ENCODE results near the gene TMEM108.

The TMEM108 gene

DNA sequence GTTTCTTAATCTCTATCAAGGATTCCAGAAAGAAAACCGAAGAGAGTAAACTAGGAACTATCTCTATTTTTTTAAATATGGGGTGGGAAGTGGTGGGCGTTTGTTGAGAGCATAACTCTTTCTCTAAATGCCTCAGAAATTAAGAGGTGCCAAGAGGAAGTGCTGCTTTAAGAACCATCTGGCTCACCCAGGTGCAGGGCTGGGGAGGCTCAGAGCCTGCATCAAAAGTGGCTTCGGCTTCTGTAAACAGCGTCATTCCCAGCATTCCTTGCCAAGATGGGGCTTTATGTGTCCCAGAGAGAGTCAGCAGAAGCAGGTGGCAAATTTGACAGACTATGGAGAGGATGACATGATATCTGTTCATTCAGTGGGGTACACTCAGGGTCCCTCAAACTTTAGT lies 238.4 kb downstream of the TMEM108 start:
- Histone ChIP-seq H3K36me3 (ENCODE audit: control insufficient read depth, insufficient read depth, low read length) (no peaks in the 10 kb centered on the region), H3K4me3 (ENCODE audit: low read depth, low read length) (no peak overlapping the region), H3K9ac (ENCODE audit: low read length) (no peak overlapping the region), H3K27ac (ENCODE audit: low read depth, low read length) (no peak overlapping the region), H3K9me3 (ENCODE audit: control insufficient read depth, insufficient read depth, low read depth, low read length) (no peaks in the 10 kb centered on the region), H3K27me3 (ENCODE audit: control insufficient read depth, insufficient read depth, low read length) (no peaks in the 10 kb centered on the region), H3K4me1 (ENCODE audit: control insufficient read depth, insufficient read depth, low read length) (peaks cover 4% of the 10 kb centered on the region; the same call in 1 of the 2 replicates)

GRCh38 chr3:133277813-133278212 lies 239.6 kb downstream of the TMEM108 start:
- Histone ChIP-seq H3K9me3 (ENCODE audit: control insufficient read depth, insufficient read depth, low read depth, low read length) (no peaks in the 10 kb centered on the region), H3K36me3 (ENCODE audit: control insufficient read depth, insufficient read depth, low read length) (no peaks in the 10 kb centered on the region), H3K9ac (ENCODE audit: low read length) (no peak overlapping the region), H3K27me3 (ENCODE audit: control insufficient read depth, insufficient read depth, low read length) (no peaks in the 10 kb centered on the region), H3K4me3 (ENCODE audit: low read depth, low read length) (no peak overlapping the region), H3K27ac (ENCODE audit: low read depth, low read length) (no peak overlapping the region), H3K4me1 (ENCODE audit: control insufficient read depth, insufficient read depth, low read length) (no peaks in the 10 kb centered on the region)

DNA sequence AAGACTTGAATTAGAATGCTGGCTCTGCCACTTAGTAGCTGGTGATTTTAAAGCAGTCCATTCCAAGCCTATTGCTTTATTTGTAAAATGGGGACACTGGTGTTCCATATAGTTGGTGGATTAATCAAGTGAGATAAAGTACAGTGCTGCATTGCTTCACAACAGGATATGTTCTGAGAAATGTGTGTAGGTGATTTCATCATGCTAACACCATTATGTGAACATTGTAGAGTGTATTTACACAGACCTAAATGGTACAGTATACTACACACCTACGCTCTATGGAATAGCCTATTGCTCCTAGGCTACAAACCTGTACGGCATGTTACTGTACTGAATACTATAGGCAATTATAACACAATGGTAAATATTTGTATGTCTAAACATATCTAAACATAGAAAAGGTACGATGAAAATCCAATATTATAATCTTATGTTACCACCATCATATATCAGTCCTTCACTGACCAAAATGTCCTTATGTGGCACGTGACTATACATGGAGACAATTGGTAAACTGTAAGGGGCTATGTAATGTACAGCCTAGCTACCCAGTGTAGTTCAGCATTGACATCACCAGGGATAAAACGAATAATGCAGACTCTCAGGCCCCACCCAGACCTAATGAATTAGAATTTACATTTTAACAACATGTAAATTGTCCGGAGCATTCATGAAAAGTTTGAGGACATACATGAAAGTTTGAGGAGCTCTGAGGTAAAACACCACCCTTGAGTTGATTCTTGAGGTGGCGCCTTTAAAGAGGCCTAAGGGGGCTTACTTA lies 240.3 kb downstream of the TMEM108 start:
- H3K36me3 ChIP-seq (ENCODE audit: control insufficient read depth, insufficient read depth, low read length): no peaks in the 10 kb centered on the region
- no peaks in the 10 kb centered on the region for H3K27me3 ChIP-seq (ENCODE audit: control insufficient read depth, insufficient read depth, low read length)
- H3K9me3 ChIP-seq (ENCODE audit: control insufficient read depth, insufficient read depth, low read depth, low read length): no peaks in the 10 kb centered on the region
- H3K4me3 ChIP-seq (ENCODE audit: low read depth, low read length): no peak overlapping the region
- no peak overlapping the region for H3K9ac ChIP-seq (ENCODE audit: low read length)
- no peaks in the 10 kb centered on the region for H3K4me1 ChIP-seq (ENCODE audit: control insufficient read depth, insufficient read depth, low read length)
- H3K27ac ChIP-seq (ENCODE audit: low read depth, low read length): no peak overlapping the region

DNA sequence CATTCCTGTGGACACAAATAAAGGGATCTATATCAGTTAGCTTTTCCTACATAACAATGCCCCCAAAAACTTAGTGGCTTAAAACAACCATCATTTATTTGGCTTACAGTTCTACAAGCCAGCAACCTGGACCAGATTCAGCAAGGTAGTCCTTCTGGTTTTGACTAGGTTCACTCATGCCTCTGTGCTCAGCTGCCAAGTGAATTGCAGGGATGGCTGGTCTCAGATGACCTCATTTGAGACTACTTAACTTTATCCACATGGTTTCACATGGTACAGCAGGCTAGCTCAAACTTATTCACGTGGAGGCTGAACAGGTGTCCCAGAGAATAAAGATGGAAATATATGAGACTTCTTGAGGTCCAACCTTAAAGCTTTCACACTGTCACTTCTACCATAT lies 242.4 kb downstream of the TMEM108 start:
- no peak overlapping the region for H3K9ac ChIP-seq (ENCODE audit: low read length)
- H3K9me3 ChIP-seq (ENCODE audit: control insufficient read depth, insufficient read depth, low read depth, low read length): no peaks in the 10 kb centered on the region
- no peaks in the 10 kb centered on the region for H3K27me3 ChIP-seq (ENCODE audit: control insufficient read depth, insufficient read depth, low read length)
- no peaks in the 10 kb centered on the region for H3K36me3 ChIP-seq (ENCODE audit: control insufficient read depth, insufficient read depth, low read length)
- H3K4me1 ChIP-seq (ENCODE audit: control insufficient read depth, insufficient read depth, low read length): peaks cover 9% of the 10 kb centered on the region
- no peak overlapping the region for H3K27ac ChIP-seq (ENCODE audit: low read depth, low read length)
- H3K4me3 ChIP-seq (ENCODE audit: low read depth, low read length): no peak overlapping the region

DNA sequence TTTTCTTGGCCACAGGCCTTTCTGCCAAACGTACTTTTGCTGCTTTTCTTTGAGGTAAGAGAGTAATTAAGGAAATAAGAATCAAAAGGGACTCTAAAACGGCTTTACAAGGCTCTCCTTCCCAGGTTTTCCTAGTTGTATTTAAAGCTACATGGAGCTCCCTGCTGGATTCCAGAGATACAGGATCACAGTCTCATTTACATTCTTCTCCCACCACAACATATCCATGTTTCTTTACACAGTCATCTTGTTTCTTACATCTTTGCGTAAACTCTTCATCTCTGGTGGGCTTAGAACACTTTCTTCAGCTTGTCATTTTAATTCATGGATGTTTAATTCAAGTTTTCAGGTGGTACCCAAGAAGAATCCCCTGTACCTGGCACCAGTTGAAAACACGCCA lies 244.0 kb downstream of the TMEM108 start:
- no peak overlapping the region for H3K27ac ChIP-seq (ENCODE audit: low read depth, low read length)
- peaks cover 9% of the 10 kb centered on the region for H3K4me1 ChIP-seq (ENCODE audit: control insufficient read depth, insufficient read depth, low read length)
- H3K36me3 ChIP-seq (ENCODE audit: control insufficient read depth, insufficient read depth, low read length): no peaks in the 10 kb centered on the region
- no peaks in the 10 kb centered on the region for H3K27me3 ChIP-seq (ENCODE audit: control insufficient read depth, insufficient read depth, low read length)
- no peak overlapping the region for H3K9ac ChIP-seq (ENCODE audit: low read length)
- H3K4me3 ChIP-seq (ENCODE audit: low read depth, low read length): no peak overlapping the region
- no peaks in the 10 kb centered on the region for H3K9me3 ChIP-seq (ENCODE audit: control insufficient read depth, insufficient read depth, low read depth, low read length)

DNA sequence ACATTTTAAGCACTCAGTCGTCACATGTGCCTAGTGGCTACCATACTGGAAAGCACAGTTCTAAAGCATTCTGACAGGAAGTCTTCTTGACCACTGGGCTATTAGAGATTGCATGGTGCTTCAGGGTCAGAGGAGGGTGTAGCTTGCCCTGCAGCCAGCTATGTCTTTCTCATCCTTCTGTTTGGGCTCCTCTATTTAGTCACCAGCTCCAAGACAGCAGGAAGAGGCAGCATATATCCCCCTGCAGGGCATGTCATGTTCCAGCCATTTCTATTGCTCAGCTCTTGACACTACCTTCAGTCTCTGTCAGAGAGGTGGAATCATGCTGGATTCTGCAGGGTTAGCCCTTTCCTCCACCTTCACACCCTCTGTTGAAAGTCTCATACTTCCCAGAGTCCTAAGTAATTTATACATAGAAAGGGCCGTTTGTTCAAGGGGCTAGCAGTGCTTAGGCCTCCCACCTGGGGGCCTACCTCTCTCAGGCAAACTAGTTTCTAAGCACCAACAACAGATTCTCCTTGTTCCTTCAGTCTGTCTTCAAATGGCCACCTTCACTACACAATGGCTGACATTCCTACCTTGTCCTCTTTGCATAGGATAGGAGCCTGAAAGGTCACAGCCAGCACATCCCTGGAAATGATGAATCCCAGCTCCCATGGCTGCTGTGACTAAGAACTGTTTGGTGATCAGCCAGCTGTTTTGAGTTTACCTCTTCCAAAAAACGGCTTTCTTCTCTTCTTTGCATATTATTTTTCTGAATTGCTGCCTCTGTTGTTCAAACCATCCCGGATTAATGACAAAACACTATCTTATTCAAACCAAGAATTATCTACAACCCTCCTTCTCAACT lies 246.0 kb downstream of the TMEM108 start:
- H3K9ac ChIP-seq (ENCODE audit: low read length): no peak overlapping the region
- no peaks in the 10 kb centered on the region for H3K36me3 ChIP-seq (ENCODE audit: control insufficient read depth, insufficient read depth, low read length)
- H3K27me3 ChIP-seq (ENCODE audit: control insufficient read depth, insufficient read depth, low read length): no peaks in the 10 kb centered on the region
- no peak overlapping the region for H3K4me3 ChIP-seq (ENCODE audit: low read depth, low read length)
- H3K9me3 ChIP-seq (ENCODE audit: control insufficient read depth, insufficient read depth, low read depth, low read length): no peaks in the 10 kb centered on the region
- H3K4me1 ChIP-seq (ENCODE audit: control insufficient read depth, insufficient read depth, low read length): peaks cover 9% of the 10 kb centered on the region
- no peak overlapping the region for H3K27ac ChIP-seq (ENCODE audit: low read depth, low read length)

DNA sequence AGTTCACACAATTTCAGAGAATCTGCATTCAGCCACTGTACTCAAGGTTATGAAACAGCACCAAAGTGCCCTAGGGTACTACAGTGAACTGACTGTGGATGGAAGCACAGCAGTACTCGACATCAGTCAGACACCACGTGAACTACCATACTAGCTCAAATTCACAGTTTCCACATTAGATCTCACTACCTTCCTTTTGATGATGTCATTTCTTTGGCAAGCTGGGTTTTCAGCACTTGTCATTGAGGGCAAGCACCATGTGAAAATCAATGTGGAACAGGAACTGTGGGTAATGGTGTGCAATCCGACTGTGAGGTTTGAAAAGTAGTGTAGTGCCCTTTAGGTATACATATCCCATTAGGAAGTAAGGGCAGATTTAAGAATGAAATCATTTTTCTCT lies 251.1 kb downstream of the TMEM108 start:
- Histone ChIP-seq H3K4me3 (ENCODE audit: low read depth, low read length) (no peak overlapping the region), H3K36me3 (ENCODE audit: control insufficient read depth, insufficient read depth, low read length) (no peaks in the 10 kb centered on the region), H3K9me3 (ENCODE audit: control insufficient read depth, insufficient read depth, low read depth, low read length) (no peaks in the 10 kb centered on the region), H3K9ac (ENCODE audit: low read length) (no peak overlapping the region), H3K27me3 (ENCODE audit: control insufficient read depth, insufficient read depth, low read length) (no peaks in the 10 kb centered on the region), H3K4me1 (ENCODE audit: control insufficient read depth, insufficient read depth, low read length) (peaks cover 4% of the 10 kb centered on the region), H3K27ac (ENCODE audit: low read depth, low read length) (no peak overlapping the region)

GRCh38 chr3:133292296-133292695 lies 254.1 kb downstream of the TMEM108 start:
- no peak overlapping the region for H3K4me3 ChIP-seq (ENCODE audit: low read depth, low read length)
- peaks cover 7% of the 10 kb centered on the region for H3K4me1 ChIP-seq (ENCODE audit: control insufficient read depth, insufficient read depth, low read length)
- H3K9me3 ChIP-seq (ENCODE audit: control insufficient read depth, insufficient read depth, low read depth, low read length): no peaks in the 10 kb centered on the region
- H3K9ac ChIP-seq (ENCODE audit: low read length): no peak overlapping the region
- no peak overlapping the region for H3K27ac ChIP-seq (ENCODE audit: low read depth, low read length)
- H3K27me3 ChIP-seq (ENCODE audit: control insufficient read depth, insufficient read depth, low read length): no peaks in the 10 kb centered on the region
- no peaks in the 10 kb centered on the region for H3K36me3 ChIP-seq (ENCODE audit: control insufficient read depth, insufficient read depth, low read length)

DNA sequence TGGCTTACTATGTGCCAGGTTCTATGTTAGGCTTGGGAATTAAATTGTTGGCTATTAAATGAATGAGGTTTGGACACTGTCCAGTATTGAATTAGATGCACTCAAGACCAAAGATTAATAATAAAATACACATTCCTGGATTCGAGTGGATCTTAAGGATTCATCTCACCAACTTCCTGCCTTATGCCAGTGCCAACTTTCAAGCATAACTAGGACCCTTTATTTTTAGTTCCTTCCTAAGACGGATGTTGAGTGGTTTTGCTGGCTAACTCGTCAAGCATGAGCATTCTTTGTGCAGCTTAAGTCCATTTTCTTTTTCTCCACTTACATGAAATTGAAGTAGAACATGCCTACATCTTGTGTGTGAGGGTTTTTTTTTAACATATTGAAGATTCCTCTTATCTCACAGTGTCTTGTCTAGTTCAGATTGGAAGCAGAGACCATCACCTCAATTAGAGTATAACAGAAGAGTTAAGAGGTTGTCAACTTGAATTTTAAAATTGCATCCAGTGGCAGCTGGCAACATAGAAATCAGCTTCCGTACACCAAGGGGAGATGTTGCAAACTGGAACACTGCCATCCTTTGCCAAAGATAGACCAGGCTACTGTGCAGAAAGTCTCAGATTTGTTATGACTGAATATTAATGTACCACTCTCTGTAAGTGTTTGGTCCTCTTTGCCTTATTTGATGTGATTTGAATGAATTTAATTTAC lies 255.4 kb downstream of the TMEM108 start:
- no peak overlapping the region for H3K27ac ChIP-seq (ENCODE audit: low read depth, low read length)
- no peaks in the 10 kb centered on the region for H3K27me3 ChIP-seq (ENCODE audit: control insufficient read depth, insufficient read depth, low read length)
- no peaks in the 10 kb centered on the region for H3K9me3 ChIP-seq (ENCODE audit: control insufficient read depth, insufficient read depth, low read depth, low read length)
- H3K4me1 ChIP-seq (ENCODE audit: control insufficient read depth, insufficient read depth, low read length): peaks cover 7% of the 10 kb centered on the region
- no peak overlapping the region for H3K9ac ChIP-seq (ENCODE audit: low read length)
- H3K4me3 ChIP-seq (ENCODE audit: low read depth, low read length): no peak overlapping the region
- H3K36me3 ChIP-seq (ENCODE audit: control insufficient read depth, insufficient read depth, low read length): no peaks in the 10 kb centered on the region

GRCh38 chr3:133294253-133294652 lies 256.1 kb downstream of the TMEM108 start:
- H3K9me3 ChIP-seq (ENCODE audit: control insufficient read depth, insufficient read depth, low read depth, low read length): no peaks in the 10 kb centered on the region
- H3K4me3 ChIP-seq (ENCODE audit: low read depth, low read length): no peak overlapping the region
- no peak overlapping the region for H3K9ac ChIP-seq (ENCODE audit: low read length)
- H3K27me3 ChIP-seq (ENCODE audit: control insufficient read depth, insufficient read depth, low read length): no peaks in the 10 kb centered on the region
- H3K36me3 ChIP-seq (ENCODE audit: control insufficient read depth, insufficient read depth, low read length): no peaks in the 10 kb centered on the region
- peaks cover 7% of the 10 kb centered on the region for H3K4me1 ChIP-seq (ENCODE audit: control insufficient read depth, insufficient read depth, low read length)
- H3K27ac ChIP-seq (ENCODE audit: low read depth, low read length): no peak overlapping the region

Measured in HUES6 (cell line).